SK-N-SH treated with all-trans-retinoic acid at 6 μM for 48 hours (cell line): ENCODE measurements around the gene ABI2.

Experiments used
- ATAC-seq: fragments of 200-7000 bp; cut with Tn5 transposase; 3 replicates; pipeline ENCODE4 v1.9.1; 2020; ENCODE audit warnings: mild to moderate bottlenecking, moderate library complexity
- ARNTL ChIP-seq: fragments of 450-650 bp; formaldehyde crosslinking; IDR thresholded peaks from 2 replicates; pipeline ENCODE4 v1.5.0; 2020; ENCODE audit warnings: low read depth, mild to moderate bottlenecking, moderate library complexity, borderline replicate concordance
- BACH2 ChIP-seq: fragments of 250-450 bp; sonication (Bioruptor Pico); IDR thresholded peaks from 2 replicates; pipeline ENCODE4 v1.9.0; 2021; ENCODE audit warnings: mild to moderate bottlenecking, borderline replicate concordance
- CREB5 ChIP-seq: fragments of 250-450 bp; sonication (Bioruptor Pico); IDR thresholded peaks from 2 replicates; pipeline ENCODE4 v1.5.1; 2020; ENCODE audit warnings: low read depth, mild to moderate bottlenecking, moderate library complexity
- CSDC2 ChIP-seq: fragments of 250-450 bp; sonication (Bioruptor Pico); IDR thresholded peaks from 2 replicates; pipeline ENCODE4 v1.5.0; 2020; ENCODE audit warnings: mild to moderate bottlenecking, moderate library complexity
- CSRNP3 ChIP-seq: fragments of 250-450 bp; sonication (Bioruptor Pico); IDR thresholded peaks from 2 replicates; pipeline ENCODE4 v1.5.1; 2021; ENCODE audit warnings: mild to moderate bottlenecking, moderate library complexity
- ESRRG ChIP-seq: fragments of 250-450 bp; sonication (Bioruptor Pico); IDR thresholded peaks from 2 replicates; pipeline ENCODE4 v1.6.1; 2021; ENCODE audit warnings: mild to moderate bottlenecking
- GLIS3 ChIP-seq: fragments of 250-450 bp; sonication (Bioruptor Pico); IDR thresholded peaks from 2 replicates; pipeline ENCODE4 v1.5.0; 2020; ENCODE audit warnings: mild to moderate bottlenecking, moderate library complexity
- ISL1 ChIP-seq: fragments of 250-450 bp; sonication (Bioruptor Pico); IDR thresholded peaks from 2 replicates; pipeline ENCODE4 v2.1.2; 2022; ENCODE audit warnings: mild to moderate bottlenecking, moderate library complexity
- OSR1 ChIP-seq: fragments of 250-450 bp; sonication (Bioruptor Pico); IDR thresholded peaks from 2 replicates; pipeline ENCODE4 v1.8.0; 2022; ENCODE audit warnings: moderate library complexity, mild to moderate bottlenecking, inconsistent platforms
- PATZ1 ChIP-seq: fragments of 250-450 bp; sonication (Bioruptor Pico); IDR thresholded peaks from 2 replicates; pipeline ENCODE4 v1.8.0; 2020; ENCODE audit warnings: mild to moderate bottlenecking, moderate library complexity, borderline replicate concordance
- POU6F1 ChIP-seq: fragments of 250-450 bp; sonication (Bioruptor Pico); IDR thresholded peaks from 2 replicates; pipeline ENCODE4 v1.8.0; 2021; ENCODE audit warnings: low read depth, mild to moderate bottlenecking, moderate library complexity, borderline replicate concordance
- PPARA ChIP-seq: fragments of 250-450 bp; sonication (Bioruptor Pico); IDR thresholded peaks from 2 replicates; pipeline ENCODE4 v1.5.0; 2020; ENCODE audit warnings: mild to moderate bottlenecking, borderline replicate concordance
- RARB ChIP-seq: fragments of 250-450 bp; sonication (Bioruptor Pico); IDR thresholded peaks from 2 replicates; pipeline ENCODE4 v1.8.0; 2021; ENCODE audit warnings: mild to moderate bottlenecking, moderate library complexity
- SNAI2 ChIP-seq: fragments of 250-450 bp; sonication (Bioruptor Pico); IDR thresholded peaks from 2 replicates; pipeline ENCODE4 v1.5.0; 2020; ENCODE audit warnings: mild to moderate bottlenecking, moderate library complexity
- TCF4 ChIP-seq: fragments of 250-450 bp; sonication (Bioruptor Pico); IDR thresholded peaks from 2 replicates; pipeline ENCODE4 v1.8.0; 2021; ENCODE audit warnings: mild to moderate bottlenecking, moderate library complexity, borderline replicate concordance
- TOX ChIP-seq: fragments of 250-450 bp; sonication (Bioruptor Pico); IDR thresholded peaks from 2 replicates; pipeline ENCODE4 v1.8.0; 2021; ENCODE audit warnings: mild to moderate bottlenecking, moderate library complexity, borderline replicate concordance
- ZC3H10 ChIP-seq: fragments of 250-450 bp; sonication (Bioruptor Pico); IDR thresholded peaks from 2 replicates; pipeline ENCODE4 v1.5.1; 2021; ENCODE audit warnings: mild to moderate bottlenecking, moderate library complexity
- ZFP3 ChIP-seq: fragments of 250-450 bp; sonication (Bioruptor Pico); IDR thresholded peaks from 2 replicates; pipeline ENCODE4 v1.5.0; 2020; ENCODE audit warnings: mild to moderate bottlenecking, moderate library complexity
- ZFP30 ChIP-seq: fragments of 450-650 bp; formaldehyde crosslinking; IDR thresholded peaks from 2 replicates; pipeline ENCODE4 v1.5.0; 2022; ENCODE audit warnings: mild to moderate bottlenecking, moderate library complexity
- ZNF565 ChIP-seq: fragments of 450-650 bp; formaldehyde crosslinking; conservative IDR thresholded peaks from 2 replicates; pipeline ENCODE4 v1.5.0; 2020; ENCODE audit warnings: low read depth, mild to moderate bottlenecking, moderate library complexity
- ZNF70 ChIP-seq: fragments of 450-650 bp; formaldehyde crosslinking; IDR thresholded peaks from 2 replicates; pipeline ENCODE4 v1.5.0; 2020; ENCODE audit warnings: mild to moderate bottlenecking, moderate library complexity

The ABI2 gene

GRCh38 chr2:203310688-203311436, 17.3 kb upstream of the ABI2 start:
- no peak for ATAC-seq
- TF ChIP-seq ESRRG (no peak), ARNTL (no peak), PATZ1 (no peak), GLIS3 (CRISPR knock-in tag) (no peak), CSRNP3 (no peak), TCF4 (CRISPR knock-in tag) (no peak), PPARA (no peak), POU6F1 (no peak), ZFP3 (CRISPR knock-in tag) (no peak), ZNF565 (no peak), CSDC2 (CRISPR knock-in tag) (no peak), ZFP30 (CRISPR knock-in tag) (no peak), OSR1 (CRISPR knock-in tag) (no peak), TOX (no peak), SNAI2 (CRISPR knock-in tag) (no peak)

GRCh38 chr2:203326356-203326755, 1.8 kb upstream of the ABI2 start:
- no peak for ATAC-seq
- TF ChIP-seq RARB (CRISPR knock-in tag) (no peak), TCF4 (CRISPR knock-in tag) (no peak), ESRRG (no peak), CSRNP3 (no peak), CSDC2 (CRISPR knock-in tag) (no peak), ZC3H10 (CRISPR knock-in tag) (no peak), SNAI2 (CRISPR knock-in tag) (no peak), ZFP3 (CRISPR knock-in tag) (no peak), ARNTL (no peak), BACH2 (no peak), GLIS3 (CRISPR knock-in tag) (no peak), POU6F1 (no peak), ISL1 (CRISPR knock-in tag) (no peak), ZFP30 (CRISPR knock-in tag) (no peak), ZNF565 (no peak)

- TF ChIP-seq ZFP3 (CRISPR knock-in tag) (no peak), ESRRG (0 out of 2 replicates have a peak, but pooled peaks have one; percentile 34)
- ATAC-seq: peak; percentile 20
These were observed 653 bp upstream of the ABI2 start for GRCh38 chr2:203327582-203327900.

GRCh38 chr2:203328760-203329540, 756 bp downstream of the ABI2 start:
- no peak for TF ChIP-seq ARNTL
- TF ChIP-seq CSDC2 (CRISPR knock-in tag): no peak
- TF ChIP-seq TOX: no peak
- TF ChIP-seq CSRNP3: no peak
- TF ChIP-seq ZNF70 (CRISPR knock-in tag): no peak
- TF ChIP-seq SNAI2 (CRISPR knock-in tag): no peak
- TF ChIP-seq BACH2: no peak
- TF ChIP-seq ISL1 (CRISPR knock-in tag): no peak
- TF ChIP-seq POU6F1: no peak
- TF ChIP-seq PPARA: no peak
- TF ChIP-seq ZFP30 (CRISPR knock-in tag): no peak
- no peak for TF ChIP-seq CREB5 (CRISPR knock-in tag)
- no peak for TF ChIP-seq GLIS3 (CRISPR knock-in tag)
- TF ChIP-seq, all 23 proteins: peak for 0
- peak; percentile 78 for ATAC-seq
